Measurements from ENCODE around the gene TEX44. TPM values are rescaled to one million over a fixed set of nuclear protein-coding genes. Genes with fewer than 3 reads are reported as not detected.

The TEX44 gene
- total RNA-seq, 1 donor from 2014 or later = not detected

DNA sequence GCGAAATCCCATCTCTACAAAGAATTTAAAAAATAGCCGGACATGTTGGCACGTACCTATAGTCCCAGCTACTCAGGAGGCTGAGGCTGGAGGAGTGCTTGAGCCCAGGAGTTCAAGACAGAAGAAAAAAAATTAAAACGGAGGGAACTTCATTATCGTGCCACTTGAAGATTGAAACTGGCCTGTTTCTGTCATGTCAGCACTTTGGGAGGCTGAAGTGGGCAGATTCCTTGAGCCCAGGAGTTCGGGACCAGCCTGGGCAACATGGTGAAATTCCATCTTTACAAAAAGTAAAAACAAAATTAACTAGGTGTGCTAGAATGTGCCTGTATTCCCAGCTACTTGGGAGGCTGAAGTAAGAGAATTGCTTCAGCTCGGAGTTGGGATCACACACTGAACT, 3.0 kb upstream of the TEX44 start:
- H3K4me1 ChIP-seq = peaks cover 6% of the 10 kb centered on the region
- Mint-ChIP-seq H3K27ac (no peak overlapping the region), H3K4me1 (peaks cover 18% of the 10 kb centered on the region), H3K4me3 (no peak overlapping the region), H3K36me3 (no peaks in the 10 kb centered on the region), H3K27me3 (ENCODE audit: insufficient read depth, low read depth) (peaks cover 8% of the 10 kb centered on the region), H3K9me3 (no peaks in the 10 kb centered on the region)
- no peak overlapping the region for H3K4me2 ChIP-seq
- no peak overlapping the region for H3K9ac ChIP-seq
- no peak for TF ChIP-seq CTCF (IDR thresholded peaks at IDR 0.05)
- no peak for TF ChIP-seq EZH2 (IDR thresholded peaks at IDR 0.05)
- TF ChIP-seq EZH2phosphoT487 (IDR thresholded peaks at IDR 0.05) = no peak
- no peak overlapping the region for H3K4me3 ChIP-seq
- H3K27me3 ChIP-seq = no peaks in the 10 kb centered on the region
- no peak overlapping the region for H2AFZ ChIP-seq (replicated peaks)
- no peak overlapping the region for H3K27ac ChIP-seq
- no peak for DNase-seq (ENCODE audit: low spot score)
- no peaks in the 10 kb centered on the region for H3K79me2 ChIP-seq (ENCODE audit: low read depth)
- H4K20me1 ChIP-seq (ENCODE audit: low read depth) = no peaks in the 10 kb centered on the region
- H3K9me3 ChIP-seq (ENCODE audit: low read depth) = no peaks in the 10 kb centered on the region
- H3F3A ChIP-seq (ENCODE audit: low read depth) = peaks cover 5% of the 10 kb centered on the region
- H3K36me3 ChIP-seq = no peaks in the 10 kb centered on the region

DNA sequence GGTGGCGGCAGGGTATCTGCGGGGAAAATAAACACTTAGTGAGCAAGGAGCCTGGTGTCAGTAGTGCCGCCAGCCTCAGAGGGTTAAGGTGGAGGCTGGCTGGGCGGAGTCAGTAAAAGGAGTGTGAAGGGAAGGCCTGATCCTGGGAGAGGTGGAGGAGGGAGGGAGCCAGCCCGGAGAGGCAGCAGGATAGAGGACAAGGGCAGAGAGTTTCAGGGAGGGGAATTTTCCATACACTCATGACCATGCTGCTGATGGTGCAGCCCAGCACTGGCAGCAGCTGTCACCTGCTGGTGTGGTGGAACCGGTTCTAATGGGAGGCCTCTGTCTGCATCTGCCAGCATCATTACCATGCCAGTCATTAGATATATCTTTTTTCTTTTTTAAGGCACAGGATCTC, 2.0 kb upstream of the TEX44 start:
- Mint-ChIP-seq H3K27me3 (ENCODE audit: insufficient read depth, low read depth) (peaks cover 8% of the 10 kb centered on the region), H3K9me3 (no peaks in the 10 kb centered on the region), H3K4me1 (peaks cover 18% of the 10 kb centered on the region), H3K36me3 (no peaks in the 10 kb centered on the region), H3K27ac (peak overlapping the region; percentile 38), H3K4me3 (no peak overlapping the region)
- H3K36me3 ChIP-seq = no peaks in the 10 kb centered on the region
- no peaks in the 10 kb centered on the region for H4K20me1 ChIP-seq (ENCODE audit: low read depth)
- H3K9ac ChIP-seq = no peak overlapping the region
- H3K4me3 ChIP-seq = no peak overlapping the region
- TF ChIP-seq CTCF (IDR thresholded peaks at IDR 0.05) (no peak), EZH2phosphoT487 (IDR thresholded peaks at IDR 0.05) (no peak), EZH2 (IDR thresholded peaks at IDR 0.05) (no peak)
- H3K4me1 ChIP-seq = peaks cover 6% of the 10 kb centered on the region
- H2AFZ ChIP-seq (replicated peaks) = peak overlapping the region; percentile 79
- H3K9me3 ChIP-seq (ENCODE audit: low read depth) = no peaks in the 10 kb centered on the region
- H3K27ac ChIP-seq = no peak overlapping the region
- H3K79me2 ChIP-seq (ENCODE audit: low read depth) = no peaks in the 10 kb centered on the region
- peaks cover 3% of the 10 kb centered on the region for H3F3A ChIP-seq (ENCODE audit: low read depth)
- no peak for DNase-seq (ENCODE audit: low spot score)
- no peaks in the 10 kb centered on the region for H3K27me3 ChIP-seq
- no peak overlapping the region for H3K4me2 ChIP-seq

- Histone ChIP-seq H3K9me3 (ENCODE audit: low read depth) (no peaks in the 10 kb centered on the region), H3K27me3 (no peaks in the 10 kb centered on the region), H3K27ac (no peak overlapping the region), H3K36me3 (no peaks in the 10 kb centered on the region), H3K4me3 (no peak overlapping the region), H2AFZ (replicated peaks) (no peak overlapping the region), H3K9ac (no peak overlapping the region), H3F3A (ENCODE audit: low read depth) (peaks cover 3% of the 10 kb centered on the region), H3K4me1 (peaks cover 11% of the 10 kb centered on the region), H3K79me2 (ENCODE audit: low read depth) (no peaks in the 10 kb centered on the region), H3K4me2 (no peak overlapping the region), H4K20me1 (ENCODE audit: low read depth) (no peaks in the 10 kb centered on the region)
- DNase-seq (ENCODE audit: low spot score) = no peak
- peaks cover 21% of the 10 kb centered on the region for H3K4me1 Mint-ChIP-seq
- H3K36me3 Mint-ChIP-seq = no peaks in the 10 kb centered on the region
- no peak for TF ChIP-seq CTCF (IDR thresholded peaks at IDR 0.05)
- no peak for TF ChIP-seq EZH2 (IDR thresholded peaks at IDR 0.05)
- no peak for TF ChIP-seq EZH2phosphoT487 (IDR thresholded peaks at IDR 0.05)
- peaks cover 5% of the 10 kb centered on the region for H3K27me3 Mint-ChIP-seq (ENCODE audit: insufficient read depth, low read depth)
- H3K27ac Mint-ChIP-seq = no peak overlapping the region
- H3K9me3 Mint-ChIP-seq = no peaks in the 10 kb centered on the region
- H3K4me3 Mint-ChIP-seq = no peak overlapping the region
Observed at GRCh38 chr2:231593666-231594065, 1.0 kb downstream of the TEX44 start.
